Spinal cord (tissue), 10 donors: ENCODE results near the gene DNAJB6. TPM values are rescaled to one million over a fixed set of nuclear protein-coding genes. Genes with fewer than 3 reads are reported as not detected.

Experiments
- DNase-seq, 6 donors: peaks; one replicate each; pipeline versions ENCODE4 v3.0.0 to v3.0.0-alpha.2; 2013 to 2015; ENCODE audit warnings: low spot score in 6 of 6, low read depth in 4 of 6
- H3K27ac ChIP-seq: one replicate; pipeline ENCODE4 v1.5.1; 2013; ENCODE audit warnings: low read depth, low read length, control low read depth
- H3K27me3 ChIP-seq: one replicate; pipeline ENCODE4 v1.6.1; 2013; ENCODE audit warnings: low read length; ENCODE audit not compliant: control insufficient read depth, insufficient read depth
- H3K36me3 ChIP-seq: one replicate; pipeline ENCODE4 v1.6.1; 2013; ENCODE audit warnings: low read length; ENCODE audit not compliant: control insufficient read depth, insufficient read depth
- H3K4me1 ChIP-seq: one replicate; pipeline ENCODE4 v1.6.1; 2013; ENCODE audit warnings: low read length; ENCODE audit not compliant: control insufficient read depth, insufficient read depth
- H3K4me3 ChIP-seq: one replicate; pipeline ENCODE4 v1.5.1; 2013; ENCODE audit warnings: low read depth, low read length, control low read depth
- H3K9me3 ChIP-seq: one replicate; pipeline ENCODE4 v1.6.1; 2013; ENCODE audit warnings: low read length; ENCODE audit not compliant: control insufficient read depth, insufficient read depth
- WGBS: methylation state at CpG from one replicate; pipeline ENCODE4 v1.1.5; 2013; ENCODE audit warnings: missing lambda C conversion rate; ENCODE audit not compliant: insufficient coverage; 5-methylcytosine and 5-hydroxymethylcytosine counted together
- polyA plus RNA-seq, 2 donors: library from polyadenylated mRNA; unstranded; fragments of 120-200 nt; gene quantifications; one replicate each; pipeline ENCODE4 v1.2.1, GENCODE V29; 2013; ENCODE audit not compliant: insufficient read length in 2 of 2
- total RNA-seq, 2 donors: library from RNA; depleted of rRNA in 1 of 2; stranded (reverse); fragments of 120-200 nt in 1 of 2; fragments of >200 nt in 1 of 2; gene quantifications; one replicate each; pipeline versions ENCODE4 v1.2.3 to v1.2.4, GENCODE V29; 2013 to 2014
- donor health status: healthy.

DNAJB6 gene
- total and polyA plus RNA-seq, 4 donors = 120 to 225 (median 179) TPM

DNA sequence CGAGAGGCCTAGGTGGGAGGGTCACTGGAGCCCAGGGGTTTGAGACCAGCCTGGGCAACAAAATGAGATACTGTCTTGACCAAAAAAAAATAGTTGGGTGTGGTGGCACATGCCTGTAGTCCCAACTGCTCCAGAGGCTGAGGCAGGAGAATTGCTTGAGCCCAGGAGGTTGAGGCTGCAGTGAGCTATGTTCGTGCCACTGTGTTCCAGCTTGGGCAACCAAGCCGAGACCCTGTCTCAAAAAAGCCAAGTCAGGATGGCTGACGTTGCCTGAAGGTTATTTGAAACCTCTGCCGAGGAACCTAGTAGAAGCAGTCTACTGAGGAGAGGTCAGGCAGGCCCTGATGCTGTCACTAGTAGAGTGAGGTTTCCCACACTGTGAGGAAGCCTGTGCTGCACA lies 22.8 kb downstream of the DNAJB6 start:
- WGBS = 86% methylated on average over 5 of the region's 5 CpGs
- no peaks in the 10 kb centered on the region for H3K27me3 ChIP-seq
- DNase-seq = no peak
- H3K9me3 ChIP-seq = no peaks in the 10 kb centered on the region
- peaks cover 29% of the 10 kb centered on the region for H3K36me3 ChIP-seq
- no peak overlapping the region for H3K27ac ChIP-seq
- H3K4me1 ChIP-seq = peaks cover 13% of the 10 kb centered on the region
- H3K4me3 ChIP-seq = no peak overlapping the region

DNA sequence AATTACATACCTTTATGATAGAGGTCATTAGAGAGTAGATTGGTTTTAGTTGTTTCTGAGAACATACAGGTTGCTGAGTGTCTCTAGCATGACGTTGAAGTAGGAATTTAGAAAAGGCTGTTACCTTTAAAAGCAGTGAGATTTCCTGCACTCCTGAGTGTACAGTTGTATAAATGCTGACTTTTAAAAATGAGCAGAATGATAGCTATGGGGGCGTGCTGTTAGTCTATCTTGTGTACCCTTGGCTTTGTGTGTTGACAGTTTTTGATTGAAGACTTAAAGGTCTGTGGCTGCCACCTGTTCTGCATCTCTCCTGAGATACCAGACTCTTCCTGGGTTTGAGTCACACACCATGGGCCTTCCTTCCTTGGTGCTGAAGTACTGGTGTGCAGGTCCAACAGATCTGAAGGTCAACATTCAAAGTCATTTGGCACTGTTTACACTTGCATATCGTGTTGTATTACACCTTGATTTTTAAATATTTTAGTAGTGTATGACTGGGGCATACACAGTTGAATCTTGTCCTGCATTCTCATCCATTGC lies 23.8 kb downstream of the DNAJB6 start:
- Histone ChIP-seq H3K4me3 (no peak overlapping the region), H3K27ac (no peak overlapping the region), H3K9me3 (no peaks in the 10 kb centered on the region), H3K4me1 (peaks cover 4% of the 10 kb centered on the region), H3K27me3 (no peaks in the 10 kb centered on the region), H3K36me3 (peaks cover 38% of the 10 kb centered on the region)
- WGBS = 86% methylated on average over 2 of the region's 3 CpGs
- no peak for DNase-seq

DNA sequence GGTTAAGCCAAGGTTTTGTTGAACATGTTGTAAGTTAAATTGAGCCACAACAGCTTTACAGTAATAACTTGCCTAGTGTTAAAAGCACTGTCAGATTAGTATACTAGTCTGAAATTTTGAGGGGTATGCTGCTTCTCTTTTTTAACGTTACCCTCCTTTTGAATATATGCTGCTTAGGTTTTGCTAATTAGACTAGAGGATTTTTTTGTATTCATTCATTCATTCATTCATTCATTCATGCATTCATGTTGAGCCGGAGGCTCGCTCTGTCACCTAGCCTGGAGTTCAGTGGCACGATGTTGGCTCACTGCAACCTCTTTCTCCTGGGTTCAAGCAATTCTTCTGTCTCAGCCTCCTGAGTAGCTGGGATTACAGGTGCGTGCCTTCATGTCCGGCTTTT lies 24.7 kb downstream of the DNAJB6 start:
- no peak for DNase-seq
- H3K36me3 ChIP-seq = peaks cover 43% of the 10 kb centered on the region
- no peak overlapping the region for H3K27ac ChIP-seq
- no peaks in the 10 kb centered on the region for H3K27me3 ChIP-seq
- WGBS = 93% methylated on average over 2 of the region's 6 CpGs
- H3K9me3 ChIP-seq = no peaks in the 10 kb centered on the region
- H3K4me3 ChIP-seq = no peak overlapping the region
- no peaks in the 10 kb centered on the region for H3K4me1 ChIP-seq

DNA sequence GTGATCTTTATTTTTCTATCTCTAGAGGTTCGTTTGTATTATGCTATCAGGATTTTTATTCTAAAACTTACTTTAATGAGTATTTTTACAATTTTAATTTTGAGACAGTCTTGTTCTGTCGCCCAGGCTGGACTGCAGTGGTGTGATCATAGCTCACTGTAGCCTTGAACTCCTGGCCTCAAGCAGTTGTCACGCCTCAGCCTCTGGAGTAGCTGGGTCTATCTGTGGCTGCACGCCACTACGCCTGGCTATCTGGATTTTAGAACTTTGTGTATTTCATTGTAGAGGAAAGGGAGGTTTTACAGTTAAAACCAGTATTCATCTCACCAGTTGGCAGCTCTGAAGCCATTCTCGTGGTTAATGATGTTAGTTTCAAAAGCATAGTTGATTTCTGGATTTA lies 25.9 kb downstream of the DNAJB6 start:
- 89% methylated on average over 2 of the region's 6 CpGs for WGBS
- no peak overlapping the region for H3K4me3 ChIP-seq
- peaks cover 50% of the 10 kb centered on the region for H3K36me3 ChIP-seq
- H3K9me3 ChIP-seq = no peaks in the 10 kb centered on the region
- no peaks in the 10 kb centered on the region for H3K4me1 ChIP-seq
- no peak overlapping the region for H3K27ac ChIP-seq
- no peak for DNase-seq
- no peaks in the 10 kb centered on the region for H3K27me3 ChIP-seq

DNA sequence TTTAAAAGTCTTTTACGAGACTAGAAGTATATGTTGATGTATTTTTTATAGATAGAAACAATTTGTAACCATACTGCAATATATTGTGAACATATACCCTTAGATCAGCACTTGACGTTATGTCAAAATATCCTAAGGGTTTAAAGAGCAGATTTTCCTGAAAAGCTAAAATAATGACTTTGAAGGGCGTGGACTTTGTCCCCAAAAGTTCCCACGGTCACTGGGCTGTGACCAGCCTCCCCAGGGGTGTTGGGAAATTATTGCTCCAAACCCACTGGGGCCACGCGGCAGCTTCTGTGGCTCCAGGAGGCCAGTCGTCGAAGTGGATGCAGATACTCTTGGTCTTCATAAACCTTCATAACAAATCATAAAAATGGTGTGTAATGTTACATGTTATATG lies 29.9 kb downstream of the DNAJB6 start:
- WGBS = no CpG with 5 or more reads among the region's 8 CpGs
- H3K4me3 ChIP-seq = no peak overlapping the region
- peaks cover 63% of the 10 kb centered on the region for H3K36me3 ChIP-seq
- no peak overlapping the region for H3K27ac ChIP-seq
- no peaks in the 10 kb centered on the region for H3K27me3 ChIP-seq
- no peaks in the 10 kb centered on the region for H3K9me3 ChIP-seq
- no peak for DNase-seq
- H3K4me1 ChIP-seq = no peaks in the 10 kb centered on the region

DNA sequence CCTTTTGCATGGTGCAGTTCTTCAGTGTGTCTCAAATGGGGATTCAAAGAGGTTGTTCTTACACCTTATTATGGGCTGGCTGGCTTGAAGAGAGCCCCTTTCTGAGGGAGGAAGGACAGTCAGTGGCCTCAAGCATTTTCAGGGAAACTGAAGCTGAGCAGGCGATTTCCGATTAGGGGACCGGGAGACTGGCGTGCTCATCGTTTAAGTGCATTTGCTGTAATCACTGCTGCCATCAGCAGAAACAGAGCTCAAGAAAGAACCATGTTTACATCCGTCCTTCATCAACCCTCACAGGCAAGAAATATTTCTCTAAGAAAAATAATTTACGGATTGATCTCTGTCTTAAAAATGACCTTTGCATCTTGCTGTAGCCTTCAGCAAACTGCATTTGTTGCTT lies 32.2 kb downstream of the DNAJB6 start:
- no peak overlapping the region for H3K4me3 ChIP-seq
- H3K27ac ChIP-seq = no peak overlapping the region
- H3K36me3 ChIP-seq = peaks cover 56% of the 10 kb centered on the region
- H3K4me1 ChIP-seq = no peaks in the 10 kb centered on the region
- no peak for DNase-seq
- WGBS = 94% methylated on average over 7 of the region's 7 CpGs
- no peaks in the 10 kb centered on the region for H3K27me3 ChIP-seq
- H3K9me3 ChIP-seq = no peaks in the 10 kb centered on the region

- Histone ChIP-seq H3K4me1 (no peaks in the 10 kb centered on the region), H3K4me3 (no peak overlapping the region), H3K27ac (no peak overlapping the region), H3K36me3 (peaks cover 48% of the 10 kb centered on the region), H3K27me3 (no peaks in the 10 kb centered on the region), H3K9me3 (no peaks in the 10 kb centered on the region)
- WGBS = 100% methylated on average over 9 of the region's 10 CpGs
- DNase-seq = no peak
Measured at GRCh38 chr7:157370742-157371141, 33.9 kb downstream of the DNAJB6 start.

- no peak for DNase-seq
- WGBS = 79% methylated on average over 7 of the region's 9 CpGs
- H3K9me3 ChIP-seq = no peaks in the 10 kb centered on the region
- no peak overlapping the region for H3K4me3 ChIP-seq
- H3K27me3 ChIP-seq = no peaks in the 10 kb centered on the region
- H3K4me1 ChIP-seq = no peaks in the 10 kb centered on the region
- no peak overlapping the region for H3K27ac ChIP-seq
- peaks cover 45% of the 10 kb centered on the region for H3K36me3 ChIP-seq
Measured at GRCh38 chr7:157371296-157371695, 34.5 kb downstream of the DNAJB6 start.

DNA sequence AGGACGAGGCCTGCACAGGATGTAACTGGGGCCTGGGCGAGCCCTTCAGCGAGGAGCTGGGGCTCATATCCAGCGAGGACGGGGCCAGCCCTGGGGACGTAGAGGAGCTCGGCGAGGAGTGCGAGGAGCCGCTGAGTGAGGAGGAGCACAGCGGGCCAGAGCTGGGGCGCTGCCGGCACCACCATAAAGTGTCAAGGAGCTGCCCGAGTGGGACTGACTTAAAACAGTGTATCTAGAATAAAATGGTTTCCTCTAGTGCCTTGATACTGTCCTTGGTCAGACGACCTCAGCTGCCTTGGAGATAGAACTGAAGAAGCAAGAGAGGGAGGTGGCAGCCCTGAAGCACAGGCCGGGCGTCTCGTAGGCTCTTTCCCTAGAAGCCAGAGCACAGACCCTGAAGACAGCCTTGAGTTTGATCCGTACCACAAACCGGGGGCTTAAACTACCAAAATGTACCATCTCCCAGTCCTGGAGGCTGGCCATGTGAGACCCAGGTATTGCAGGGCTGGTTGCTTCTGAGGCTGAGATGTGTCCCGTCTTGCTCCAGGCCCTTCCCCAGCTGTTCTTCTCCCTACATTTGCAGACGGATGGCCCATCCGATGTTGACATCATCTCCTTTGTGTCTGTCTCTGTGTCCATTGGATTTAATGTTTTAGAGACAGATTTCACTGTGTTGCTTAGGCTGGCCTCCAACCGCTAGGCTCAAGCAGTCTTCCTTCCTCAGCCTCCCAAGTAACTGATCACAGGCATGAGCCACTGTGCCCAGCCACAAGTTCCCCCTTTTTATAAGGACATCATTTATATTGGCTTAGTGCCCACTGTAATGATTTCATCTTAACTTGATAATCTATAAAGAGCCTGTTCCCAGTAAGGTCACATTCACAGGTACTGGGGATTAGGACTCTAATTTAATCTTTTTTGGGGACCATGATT lies 35.8 kb downstream of the DNAJB6 start:
- H3K27me3 ChIP-seq = no peaks in the 10 kb centered on the region
- no peak overlapping the region for H3K27ac ChIP-seq
- H3K4me1 ChIP-seq = no peaks in the 10 kb centered on the region
- no peaks in the 10 kb centered on the region for H3K9me3 ChIP-seq
- peaks cover 37% of the 10 kb centered on the region for H3K36me3 ChIP-seq
- WGBS = 92% methylated on average over 19 of the region's 24 CpGs
- H3K4me3 ChIP-seq = no peak overlapping the region
- DNase-seq = no peak

- Histone ChIP-seq H3K9me3 (no peaks in the 10 kb centered on the region), H3K27ac (no peak overlapping the region), H3K27me3 (no peaks in the 10 kb centered on the region), H3K4me1 (no peaks in the 10 kb centered on the region), H3K36me3 (peaks cover 33% of the 10 kb centered on the region), H3K4me3 (no peak overlapping the region)
- DNase-seq = no peak
- WGBS = 95% methylated on average over 4 of the region's 7 CpGs
Measured at GRCh38 chr7:157373493-157373892, 36.7 kb downstream of the DNAJB6 start.
